Measurements from ENCODE around the gene NPEPPS. TPM values are rescaled to one million over a fixed set of nuclear protein-coding genes. Genes with fewer than 3 reads are reported as not detected.

Gene NPEPPS
- total and polyA plus RNA-seq, 2 donors (not counting 3 experiments of a cell fraction or from before 2014, with no cell fraction given), result 69.2 to 102 TPM

DNA sequence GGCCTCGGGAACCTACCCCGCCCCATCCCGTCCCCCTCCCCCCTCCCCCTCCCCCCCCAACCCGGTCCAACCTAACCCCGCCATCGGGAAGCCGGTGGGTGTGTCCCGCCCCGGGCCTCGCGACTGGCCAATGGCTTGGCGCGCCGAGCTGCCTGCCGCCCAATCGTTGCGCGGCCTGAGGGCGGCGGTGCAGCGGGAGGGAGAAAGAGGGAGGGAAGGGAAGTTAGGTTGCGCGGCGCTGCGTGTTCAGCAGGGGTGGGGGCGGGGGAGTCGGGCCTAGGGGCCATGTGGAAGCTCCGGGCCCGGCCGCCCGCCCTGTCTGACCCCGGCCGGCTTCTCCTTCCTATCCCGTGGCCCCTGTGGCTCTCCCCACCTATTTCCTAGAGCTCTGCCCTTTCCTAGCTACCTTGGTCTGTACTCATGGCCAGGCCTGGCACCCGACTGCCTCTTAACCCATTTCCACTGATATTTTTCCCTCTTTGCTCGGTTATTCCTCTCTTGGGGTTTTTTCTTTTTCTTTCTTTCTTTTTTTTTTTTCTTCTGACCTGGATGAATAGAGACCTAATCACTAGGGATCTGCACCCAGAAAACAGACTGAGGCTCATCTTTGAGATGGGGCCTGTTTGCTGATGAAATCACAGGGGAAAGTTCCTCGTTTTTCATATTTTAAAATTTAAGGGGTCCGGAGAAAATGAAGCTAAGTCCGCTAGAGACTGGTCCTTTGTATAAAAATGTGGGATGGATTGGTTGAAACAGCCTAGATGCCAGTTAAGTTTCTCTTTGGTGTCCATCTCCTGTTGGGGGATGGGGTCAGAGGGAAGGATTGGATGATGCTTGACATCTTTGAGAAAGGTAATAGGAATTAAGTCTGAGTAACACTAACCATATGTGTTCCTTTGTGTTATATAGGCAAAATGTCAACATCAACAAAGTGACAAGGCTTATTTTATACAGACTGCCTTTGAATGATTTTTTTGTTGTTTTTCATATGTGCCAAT, 119.9 kb downstream of the NPEPPS start:
- peaks cover 13% of the 10 kb centered on the region for H4K20me1 ChIP-seq (replicated peaks; ENCODE audit: control insufficient read depth, extremely low read depth, insufficient read depth, low read length)
- FAIRE-seq (peak; percentile 81), DNase-seq (ENCODE audit: low read depth, low spot score) (peak; percentile 95)
- intact Hi-C loops (cut with micrococcal nuclease) (loop anchor here (5.0 kb wide), 1 partner anchor 36 kb away; no protein-coding TSS in a partner anchor), dilution Hi-C loops (cut with MboI; ENCODE audit: extremely low pct_ligation_motif_present, low sequenced_read_pairs) (no loop called here)
- BruUV-seq (replicated peaks), result no TSS peak
- no peaks in the 10 kb centered on the region for H3K9me1 ChIP-seq (replicated peaks; ENCODE audit: control insufficient read depth, extremely low read depth, insufficient read depth, low read length)
- TF ChIP-seq JUN (IDR thresholded peaks at IDR 0.05; ENCODE audit: borderline replicate concordance, insufficient read depth, insufficient read length, low read depth) (no peak), POLR2A (IDR thresholded peaks at IDR 0.05; ENCODE audit: low read depth, low read length) (peak; percentile 57), POLR2AphosphoS5 (IDR thresholded peaks at IDR 0.05; ENCODE audit: insufficient read depth, low read depth, low read length) (peak; percentile 52), MYC (IDR thresholded peaks at IDR 0.05; ENCODE audit: low read depth, low read length) (peak; percentile 93)
- TF ChIP-seq, protein P1, sequence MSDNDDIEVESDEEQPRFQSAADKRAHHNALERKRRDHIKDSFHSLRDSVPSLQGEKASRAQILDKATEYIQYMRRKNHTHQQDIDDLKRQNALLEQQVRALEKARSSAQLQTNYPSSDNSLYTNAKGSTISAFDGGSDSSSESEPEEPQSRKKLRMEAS (IDR thresholded peaks at IDR 0.05; ENCODE audit: insufficient read depth, insufficient read length), result peak; percentile 33
- H3K36me3 ChIP-seq (ENCODE audit: control insufficient read depth in 2 of 2, extremely low read depth in 1 of 2, insufficient read depth in 2 of 2, low read length in 2 of 2), result peaks cover 15 to 17% of the 10 kb centered on the region in 2 experiments
- H3K4me3 ChIP-seq (replicated peaks in 1 of 3; ENCODE audit: insufficient read depth in 1 of 3, low read depth in 1 of 3, low read length in 3 of 3), result peak overlapping the region; percentile 90 to 97 (median 93)
- CTCF ChIA-PET, result interaction anchor here (1.8 to 4.7 kb wide), 2 partner anchors 12 to 35 kb away, joined by 8 to 23 read pairs; no protein-coding TSS in a partner anchor
- peaks cover 51% of the 10 kb centered on the region for H3K79me2 ChIP-seq (ENCODE audit: control insufficient read depth, insufficient read depth, low read length)
- no peaks in the 10 kb centered on the region for H3K27me3 ChIP-seq (ENCODE audit: control insufficient read depth in 2 of 2, insufficient read depth in 2 of 2, low read length in 2 of 2)
- no peak overlapping the region for H2AFZ ChIP-seq (ENCODE audit: low read depth, low read length)
- H3K4me2 ChIP-seq (ENCODE audit: insufficient read depth, low read length), result peak overlapping the region; percentile 99
- H3K9ac ChIP-seq (replicated peaks; ENCODE audit: extremely low read depth, insufficient read depth, low read length), result peak overlapping the region; percentile 81
- peak overlapping the region; percentile 42 for H3K27ac ChIP-seq (ENCODE audit: insufficient read depth, low read depth, low read length)
- POLR2A ChIA-PET, result interaction anchor here (0.5 to 1.2 kb wide), 3 partner anchors 8 to 40 kb away, joined by 6 to 9 read pairs (median 6); no protein-coding TSS in a partner anchor
- H3K4me1 ChIP-seq (ENCODE audit: control insufficient read depth, extremely low read depth, insufficient read depth, low read length), result peaks cover 37% of the 10 kb centered on the region
- H3K9me3 ChIP-seq (replicated peaks; ENCODE audit: control insufficient read depth, insufficient read depth, low read length), result no peaks in the 10 kb centered on the region

DNA sequence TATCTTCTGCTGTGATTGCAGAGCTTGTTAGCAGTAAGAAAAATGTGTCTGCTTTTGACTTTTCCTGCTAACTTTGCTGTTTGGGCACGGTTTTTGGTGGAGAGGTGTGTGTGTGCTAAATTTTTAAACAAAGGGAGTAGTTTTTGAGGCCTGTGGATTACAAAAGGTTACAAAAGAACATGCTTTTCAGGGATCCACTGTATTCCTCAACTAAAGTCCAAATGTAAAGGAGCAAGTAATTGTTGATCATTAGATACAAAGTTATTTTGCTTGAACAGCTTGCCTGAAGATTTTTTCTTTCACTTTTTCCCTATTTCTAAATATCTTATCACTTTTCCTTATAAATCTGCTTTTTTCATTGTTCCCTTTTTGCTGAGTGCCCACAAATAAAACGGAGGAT, 120.8 kb downstream of the NPEPPS start:
- FAIRE-seq, result no peak
- Histone ChIP-seq H3K9me1 (replicated peaks; ENCODE audit: control insufficient read depth, extremely low read depth, insufficient read depth, low read length) (no peaks in the 10 kb centered on the region), H3K79me2 (ENCODE audit: control insufficient read depth, insufficient read depth, low read length) (peaks cover 60% of the 10 kb centered on the region), H3K9ac (replicated peaks; ENCODE audit: extremely low read depth, insufficient read depth, low read length) (no peak overlapping the region), H3K4me1 (ENCODE audit: control insufficient read depth, extremely low read depth, insufficient read depth, low read length) (peaks cover 37% of the 10 kb centered on the region), H3K4me2 (ENCODE audit: insufficient read depth, low read length) (peak overlapping the region; percentile 99), H3K9me3 (replicated peaks; ENCODE audit: control insufficient read depth, insufficient read depth, low read length) (no peaks in the 10 kb centered on the region), H2AFZ (ENCODE audit: low read depth, low read length) (no peak overlapping the region), H3K4me3 (replicated peaks in 1 of 3; ENCODE audit: insufficient read depth in 1 of 3, low read depth in 1 of 3, low read length in 3 of 3) (peak overlapping the region in 1 of 3 experiments; percentile 93), H3K36me3 (ENCODE audit: control insufficient read depth in 2 of 2, extremely low read depth in 1 of 2, insufficient read depth in 2 of 2, low read length in 2 of 2) (peaks cover 21 to 24% of the 10 kb centered on the region in 2 experiments), H4K20me1 (replicated peaks; ENCODE audit: control insufficient read depth, extremely low read depth, insufficient read depth, low read length) (peaks cover 13% of the 10 kb centered on the region), H3K27ac (ENCODE audit: insufficient read depth, low read depth, low read length) (no peak overlapping the region), H3K27me3 (ENCODE audit: control insufficient read depth in 2 of 2, insufficient read depth in 2 of 2, low read length in 2 of 2) (no peaks in the 10 kb centered on the region)
- ChIA-PET CTCF (interaction anchor here (4.7 kb wide), 1 partner anchor 12 kb away, joined by 23 read pairs; no protein-coding TSS in a partner anchor), POLR2A (no interaction called here)
- dilution Hi-C loops (cut with MboI; ENCODE audit: extremely low pct_ligation_motif_present, low sequenced_read_pairs), result no loop called here
- no peak for DNase-seq (ENCODE audit: low read depth, low spot score)
- intact Hi-C loops (cut with micrococcal nuclease), result loop anchor here (5.0 kb wide), 1 partner anchor 36 kb away; no protein-coding TSS in a partner anchor
- TF ChIP-seq, protein P1 (IDR thresholded peaks at IDR 0.05; ENCODE audit: insufficient read depth, insufficient read length), result no peak
- TF ChIP-seq FOS (IDR thresholded peaks at IDR 0.05; ENCODE audit: borderline replicate concordance, insufficient read depth, low read length) (no peak), JUN (IDR thresholded peaks at IDR 0.05; ENCODE audit: borderline replicate concordance, insufficient read depth, insufficient read length, low read depth) (no peak), MYC (IDR thresholded peaks at IDR 0.05; ENCODE audit: low read depth, low read length) (no peak), EZH2 (IDR thresholded peaks at IDR 0.05; ENCODE audit: borderline replicate concordance, low read depth, low read length, severe bottlenecking) (no peak), GATA2 (IDR thresholded peaks at IDR 0.05; ENCODE audit: insufficient read depth, insufficient read length, low read depth, low read length) (no peak), POLR2A (IDR thresholded peaks at IDR 0.05; ENCODE audit: low read depth, low read length) (no peak), POLR2AphosphoS5 (IDR thresholded peaks at IDR 0.05; ENCODE audit: insufficient read depth, low read depth, low read length) (no peak)
- TF ChIP-seq, protein P2, sequence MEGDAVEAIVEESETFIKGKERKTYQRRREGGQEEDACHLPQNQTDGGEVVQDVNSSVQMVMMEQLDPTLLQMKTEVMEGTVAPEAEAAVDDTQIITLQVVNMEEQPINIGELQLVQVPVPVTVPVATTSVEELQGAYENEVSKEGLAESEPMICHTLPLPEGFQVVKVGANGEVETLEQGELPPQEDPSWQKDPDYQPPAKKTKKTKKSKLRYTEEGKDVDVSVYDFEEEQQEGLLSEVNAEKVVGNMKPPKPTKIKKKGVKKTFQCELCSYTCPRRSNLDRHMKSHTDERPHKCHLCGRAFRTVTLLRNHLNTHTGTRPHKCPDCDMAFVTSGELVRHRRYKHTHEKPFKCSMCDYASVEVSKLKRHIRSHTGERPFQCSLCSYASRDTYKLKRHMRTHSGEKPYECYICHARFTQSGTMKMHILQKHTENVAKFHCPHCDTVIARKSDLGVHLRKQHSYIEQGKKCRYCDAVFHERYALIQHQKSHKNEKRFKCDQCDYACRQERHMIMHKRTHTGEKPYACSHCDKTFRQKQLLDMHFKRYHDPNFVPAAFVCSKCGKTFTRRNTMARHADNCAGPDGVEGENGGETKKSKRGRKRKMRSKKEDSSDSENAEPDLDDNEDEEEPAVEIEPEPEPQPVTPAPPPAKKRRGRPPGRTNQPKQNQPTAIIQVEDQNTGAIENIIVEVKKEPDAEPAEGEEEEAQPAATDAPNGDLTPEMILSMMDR (IDR thresholded peaks at IDR 0.05; ENCODE audit: extremely low read depth in 1 of 2, insufficient read depth in 1 of 2, low read depth in 1 of 2, low read length in 2 of 2), result no peak
- TSS peak; percentile 29 for BruUV-seq (replicated peaks)

Measured in endothelial cell of umbilical vein (primary cell).